Measurements from ENCODE around the gene OR6S1. TPM values are rescaled to one million over a fixed set of nuclear protein-coding genes. Genes with fewer than 3 reads are reported as not detected.

OR6S1 gene
- not detected for total RNA-seq
- not detected for polyA plus RNA-seq

- Mint-ChIP-seq H3K4me3 (no peak within 1 kb of the TSS), H3K27me3 (peaks cover 51% of the 10 kb centered on the region), H3K4me1 (no peaks in the 10 kb centered on the region), H3K36me3 (no peaks in the 10 kb centered on the region), H3K27ac (no peak within 1 kb of the TSS), H3K9me3 (no peaks in the 10 kb centered on the region)
- H3K4me1 ChIP-seq (ENCODE audit: control insufficient read depth, insufficient read depth, low read length, poor library complexity, severe bottlenecking), result no peaks in the 10 kb centered on the region
- no peak for DNase-seq
- no peaks in the 10 kb centered on the region for H3K9me3 ChIP-seq (ENCODE audit: control insufficient read depth in 2 of 2, low read length in 2 of 2)
- H3K27me3 ChIP-seq (ENCODE audit: control insufficient read depth, insufficient read depth, low read length), result peaks cover 20% of the 10 kb centered on the region
- H3K27ac ChIP-seq (ENCODE audit: insufficient read depth, low read length, poor library complexity, severe bottlenecking), result no peak within 1 kb of the TSS
- ATAC-seq (ENCODE audit: low read depth in 2 of 2), result no peak
- H3K4me3 ChIP-seq (ENCODE audit: low read depth, low read length), result no peak within 1 kb of the TSS
- no peaks in the 10 kb centered on the region for H3K36me3 ChIP-seq (ENCODE audit: control insufficient read depth, insufficient read depth, low read length)
Measured at GRCh38 chr14:20641591-20641990, at the start of gene OR6S1. OR6S1 (minus strand) TSS chr14:20641691; CDS start chr14:20641691, 0 bp downstream.

DNA sequence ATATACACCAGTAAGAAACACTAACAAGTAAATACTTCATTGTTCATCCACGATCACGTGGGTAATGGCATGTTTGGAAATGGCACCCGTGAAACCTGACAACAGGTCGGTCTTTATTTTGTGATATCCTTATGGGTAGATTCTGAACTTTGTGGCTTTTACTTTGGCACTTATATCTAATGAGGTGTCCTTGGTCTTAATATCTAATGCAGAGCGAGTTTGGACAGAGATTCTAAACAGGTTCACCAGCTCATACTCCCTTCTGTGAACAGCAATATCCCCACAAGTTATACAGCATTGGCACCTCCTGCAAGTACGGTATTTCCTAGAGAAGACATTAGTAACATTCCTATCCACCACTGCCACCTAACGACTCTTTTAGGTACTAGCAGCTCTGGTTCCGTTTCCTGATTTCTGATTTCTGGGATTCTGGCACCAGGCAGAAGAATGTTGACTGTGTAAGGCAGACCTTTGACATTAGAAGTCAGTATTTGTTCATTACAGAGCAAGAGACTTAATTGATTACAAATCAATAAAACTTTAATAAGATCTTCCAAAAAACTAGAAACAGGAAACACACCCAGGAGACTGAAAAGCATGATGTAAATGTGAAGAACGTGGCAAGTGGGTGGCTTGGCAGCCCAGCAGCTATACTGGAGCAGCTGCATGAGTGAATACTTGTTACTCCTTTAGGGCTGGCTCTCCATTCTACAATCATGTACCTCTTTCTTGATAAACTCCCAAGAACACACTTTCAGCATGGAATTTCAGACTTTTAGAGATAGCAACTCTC is 49.6 kb upstream of the OR6S1 start:
- no peaks in the 10 kb centered on the region for H3K36me3 ChIP-seq (ENCODE audit: control insufficient read depth, insufficient read depth, low read length)
- no peak overlapping the region for H3K4me3 ChIP-seq (ENCODE audit: low read depth, low read length)
- Mint-ChIP-seq H3K4me1 (peaks cover 0 to 8% (median 6%) of the 10 kb centered on the region in 4 donors), H3K36me3 (no peaks in the 10 kb centered on the region), H3K4me3 (peak overlapping the region in 1 of 4 donors; percentile 7), H3K9me3 (no peaks in the 10 kb centered on the region), H3K27me3 (no peaks in the 10 kb centered on the region), H3K27ac (no peak overlapping the region)
- DNase-seq, result peak; percentile 26 to 79 (median 69)
- no peaks in the 10 kb centered on the region for H3K9me3 ChIP-seq (ENCODE audit: control insufficient read depth in 2 of 2, low read length in 2 of 2)
- no peaks in the 10 kb centered on the region for H3K4me1 ChIP-seq (ENCODE audit: control insufficient read depth, insufficient read depth, low read length, poor library complexity, severe bottlenecking)
- ATAC-seq (ENCODE audit: low read depth in 2 of 2), result peak; percentile 79 to 85
- H3K27ac ChIP-seq (ENCODE audit: insufficient read depth, low read length, poor library complexity, severe bottlenecking), result no peak overlapping the region
- H3K27me3 ChIP-seq (ENCODE audit: control insufficient read depth, insufficient read depth, low read length), result no peaks in the 10 kb centered on the region

- no peak for ATAC-seq (ENCODE audit: low read depth in 2 of 2)
- DNase-seq, result no peak
- Histone ChIP-seq H3K36me3 (ENCODE audit: control insufficient read depth, insufficient read depth, low read length) (no peaks in the 10 kb centered on the region), H3K9me3 (ENCODE audit: control insufficient read depth in 2 of 2, low read length in 2 of 2) (no peaks in the 10 kb centered on the region), H3K4me3 (ENCODE audit: low read depth, low read length) (no peak within 1 kb of the TSS), H3K27ac (ENCODE audit: insufficient read depth, low read length, poor library complexity, severe bottlenecking) (no peak within 1 kb of the TSS), H3K27me3 (ENCODE audit: control insufficient read depth, insufficient read depth, low read length) (no peaks in the 10 kb centered on the region), H3K4me1 (ENCODE audit: control insufficient read depth, insufficient read depth, low read length, poor library complexity, severe bottlenecking) (peaks cover 13% of the 10 kb centered on the region)
- Mint-ChIP-seq H3K4me1 (peaks cover 0 to 19% (median 12%) of the 10 kb centered on the region in 4 donors), H3K36me3 (no peaks in the 10 kb centered on the region), H3K9me3 (no peaks in the 10 kb centered on the region), H3K27ac (peak within 1 kb of the TSS in 1 of 3 donors; percentile 27), H3K4me3 (no peak within 1 kb of the TSS), H3K27me3 (no peaks in the 10 kb centered on the region)
Measured at GRCh38 chr14:20688167-20688839, 46.8 kb upstream of the OR6S1 start, which contains the start of gene ANG. ANG (plus strand) TSS chr14:20688764; CDS start chr14:20693565, 4,801 bp downstream.

DNA sequence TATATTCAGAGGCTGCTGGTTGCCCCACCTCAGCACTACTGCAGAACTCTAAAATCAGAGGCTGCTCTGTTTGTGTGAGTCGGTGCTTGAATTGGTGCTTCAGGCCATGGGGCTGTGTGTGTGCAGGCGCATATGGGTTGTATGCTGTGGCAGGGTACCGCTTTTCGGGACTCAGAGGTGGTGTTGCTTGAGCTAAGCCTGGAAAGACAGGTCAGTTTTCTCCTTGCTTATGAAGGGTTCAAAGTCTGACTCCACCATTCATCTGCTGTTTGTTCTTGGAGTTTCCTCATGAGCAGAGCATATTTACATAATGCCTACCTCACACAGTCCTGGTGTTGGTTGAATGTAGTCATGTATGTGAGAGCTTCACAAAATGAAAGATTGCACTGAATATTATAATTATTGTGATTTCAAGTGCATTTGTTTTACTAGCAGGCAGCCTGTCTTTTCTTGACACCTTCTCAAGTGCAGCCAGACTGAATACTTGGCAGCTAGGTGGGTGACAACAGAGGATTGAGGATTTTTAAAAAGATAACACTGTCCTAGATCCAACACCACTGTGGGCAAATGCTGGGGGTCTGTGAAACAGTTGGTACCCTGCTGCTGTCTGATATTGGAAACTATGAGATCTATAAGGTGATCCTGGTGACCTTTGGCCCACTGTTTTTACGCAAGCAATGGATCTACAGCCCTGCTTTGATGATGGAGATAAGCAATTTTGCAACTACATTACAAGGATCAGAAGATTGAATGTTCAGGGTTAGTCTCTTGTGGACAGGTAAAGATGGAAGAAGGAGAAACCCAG is 46.1 kb upstream of the OR6S1 start:
- Mint-ChIP-seq H3K4me1 (peaks cover 0 to 19% (median 12%) of the 10 kb centered on the region in 4 donors), H3K27ac (peak overlapping the region in 1 of 3 donors; percentile 27)

DNA sequence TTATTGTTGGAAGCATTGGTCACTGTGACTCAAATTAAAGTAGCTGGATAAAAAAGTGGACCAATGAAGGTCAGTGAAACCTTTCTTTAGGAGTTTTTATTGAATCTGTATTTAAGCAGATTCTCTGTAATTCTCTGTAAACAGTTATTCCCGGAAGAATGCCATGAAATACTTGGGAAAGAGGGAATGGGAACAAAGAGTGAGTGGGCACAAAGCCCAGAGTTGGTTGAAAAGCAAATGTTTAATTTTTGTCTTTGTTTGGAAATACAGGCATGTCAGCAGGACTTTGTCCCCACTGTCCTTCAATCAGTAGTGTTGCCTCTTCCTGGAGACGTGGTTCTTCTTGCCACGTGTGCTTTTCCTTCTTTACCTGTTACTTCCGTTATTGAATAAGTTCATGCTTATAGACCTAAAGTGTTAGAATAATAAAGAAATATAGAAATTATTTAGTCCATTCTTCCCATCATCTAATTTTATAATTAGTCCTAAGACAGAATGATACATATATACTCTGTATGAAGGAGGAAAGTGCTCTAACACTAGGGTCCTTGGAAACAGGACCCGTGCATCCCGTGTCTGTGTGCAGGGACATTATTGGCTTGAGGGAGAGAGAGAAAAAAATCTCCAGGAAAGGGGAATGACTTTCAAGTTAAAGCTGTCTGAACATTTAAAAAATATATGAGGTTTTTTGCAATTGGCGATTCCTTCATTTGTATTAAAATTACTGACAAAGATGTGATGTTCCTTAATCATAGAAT is 45.1 kb upstream of the OR6S1 start:
- no peak for DNase-seq
- H3K4me3 Mint-ChIP-seq, result no peak overlapping the region
- H3K27me3 ChIP-seq (ENCODE audit: control insufficient read depth, insufficient read depth, low read length), result no peaks in the 10 kb centered on the region
- peak overlapping the region in 1 of 3 donors; percentile 39 for H3K27ac Mint-ChIP-seq
- no peaks in the 10 kb centered on the region for H3K27me3 Mint-ChIP-seq
- no peak overlapping the region for H3K27ac ChIP-seq (ENCODE audit: insufficient read depth, low read length, poor library complexity, severe bottlenecking)
- H3K4me3 ChIP-seq (ENCODE audit: low read depth, low read length), result no peak overlapping the region
- no peaks in the 10 kb centered on the region for H3K36me3 ChIP-seq (ENCODE audit: control insufficient read depth, insufficient read depth, low read length)
- no peak for ATAC-seq (ENCODE audit: low read depth in 2 of 2)
- H3K4me1 ChIP-seq (ENCODE audit: control insufficient read depth, insufficient read depth, low read length, poor library complexity, severe bottlenecking), result peaks cover 25% of the 10 kb centered on the region
- H3K9me3 ChIP-seq (ENCODE audit: control insufficient read depth in 2 of 2, low read length in 2 of 2), result no peaks in the 10 kb centered on the region
- no peaks in the 10 kb centered on the region for H3K36me3 Mint-ChIP-seq
- H3K4me1 Mint-ChIP-seq, result peaks cover 4 to 24% (median 15%) of the 10 kb centered on the region in 4 donors
- H3K9me3 Mint-ChIP-seq, result peaks cover 0 to under 1% (median 0%) of the 10 kb centered on the region in 7 donors

More for the DNA sequence above, 46.1 kb upstream of the OR6S1 start:
- no peak overlapping the region for H3K4me3 ChIP-seq (ENCODE audit: low read depth, low read length)
- H3K36me3 Mint-ChIP-seq, result no peaks in the 10 kb centered on the region
- no peaks in the 10 kb centered on the region for H3K9me3 ChIP-seq (ENCODE audit: control insufficient read depth in 2 of 2, low read length in 2 of 2)
- no peaks in the 10 kb centered on the region for H3K9me3 Mint-ChIP-seq
- ATAC-seq (ENCODE audit: low read depth in 2 of 2) (no peak), DNase-seq (no peak)
- H3K4me3 Mint-ChIP-seq, result no peak overlapping the region
- H3K27me3 ChIP-seq (ENCODE audit: control insufficient read depth, insufficient read depth, low read length), result no peaks in the 10 kb centered on the region
- no peak overlapping the region for H3K27ac ChIP-seq (ENCODE audit: insufficient read depth, low read length, poor library complexity, severe bottlenecking)
- H3K4me1 ChIP-seq (ENCODE audit: control insufficient read depth, insufficient read depth, low read length, poor library complexity, severe bottlenecking), result peaks cover 15% of the 10 kb centered on the region
- H3K36me3 ChIP-seq (ENCODE audit: control insufficient read depth, insufficient read depth, low read length), result no peaks in the 10 kb centered on the region
- no peaks in the 10 kb centered on the region for H3K27me3 Mint-ChIP-seq

- Mint-ChIP-seq H3K36me3 (no peaks in the 10 kb centered on the region), H3K27ac (no peak overlapping the region), H3K9me3 (peaks cover 0 to 4% (median 0%) of the 10 kb centered on the region in 7 donors), H3K27me3 (no peaks in the 10 kb centered on the region), H3K4me3 (no peak overlapping the region), H3K4me1 (peaks cover 10 to 33% (median 21%) of the 10 kb centered on the region in 4 donors)
- Histone ChIP-seq H3K4me3 (ENCODE audit: low read depth, low read length) (peak overlapping the region; percentile 73), H3K27me3 (ENCODE audit: control insufficient read depth, insufficient read depth, low read length) (no peaks in the 10 kb centered on the region), H3K9me3 (ENCODE audit: control insufficient read depth in 2 of 2, low read length in 2 of 2) (no peaks in the 10 kb centered on the region), H3K27ac (ENCODE audit: insufficient read depth, low read length, poor library complexity, severe bottlenecking) (peak overlapping the region; percentile 96), H3K4me1 (ENCODE audit: control insufficient read depth, insufficient read depth, low read length, poor library complexity, severe bottlenecking) (peaks cover 43% of the 10 kb centered on the region), H3K36me3 (ENCODE audit: control insufficient read depth, insufficient read depth, low read length) (no peaks in the 10 kb centered on the region)
- no peak for ATAC-seq (ENCODE audit: low read depth in 2 of 2)
- DNase-seq, result no peak
Measured at GRCh38 chr14:20684662-20685456, 43.4 kb upstream of the OR6S1 start.
